Upper lobe of right lung (tissue), 1 donor: ENCODE measurements around the gene TIAM1. TPM values are rescaled to one million over a fixed set of nuclear protein-coding genes. Genes with fewer than 3 reads are reported as not detected.

Source experiments
- ATAC-seq: fragments of 200-7000 bp; cut with Tn5 transposase; one replicate; pipeline ENCODE4 v1.9.1; 2020; ENCODE audit warnings: mild to moderate bottlenecking, moderate library complexity
- DNase-seq: peaks from one replicate; pipeline ENCODE4 v3.0.0-alpha.2; 2020
- H3K27ac ChIP-seq: fragments of 200-600 bp; one replicate; pipeline ENCODE4 v1.8.0; 2022
- H3K27me3 ChIP-seq: fragments of 200-600 bp; one replicate; pipeline ENCODE4 v1.8.0; 2022; ENCODE audit warnings: mild to moderate bottlenecking
- H3K36me3 ChIP-seq: fragments of 200-600 bp; one replicate; pipeline ENCODE4 v1.8.0; 2022
- H3K4me1 ChIP-seq: fragments of 200-600 bp; one replicate; pipeline ENCODE4 v1.8.0; 2022
- H3K4me3 ChIP-seq: fragments of 200-600 bp; one replicate; pipeline ENCODE4 v1.8.0; 2022; ENCODE audit warnings: mild to moderate bottlenecking
- H3K9me3 ChIP-seq: fragments of 200-600 bp; one replicate; pipeline ENCODE4 v1.8.0; 2022
- intact Hi-C: fragments of 100-400 bp; cut with DNase I; formaldehyde crosslinking; loops from one replicate; pipeline ENCODE4 v1.11.0; 2022
- total RNA-seq: library from RNA; stranded (reverse); fragmentation: NEBNext Ultra II Directional; extraction: Animal tissue kit (Norgen Biotek cat#: 25700); gene quantifications from one replicate; pipeline ENCODE4 v1.2.1, GENCODE V29; 2021
- TF ChIP-seq, protein P1 (sequence below): fragments of 200-600 bp; IDR thresholded peaks from one replicate; pipeline ENCODE4 v1.8.0; 2022; ENCODE audit warnings: antibody characterized with exemption
- donor health status: DM: no; HTN: yes; CAD: no; lungs with severe emphysema.

TIAM1 gene
- total RNA-seq, 1 donor from 2014 or later: 27.3 TPM

DNA sequence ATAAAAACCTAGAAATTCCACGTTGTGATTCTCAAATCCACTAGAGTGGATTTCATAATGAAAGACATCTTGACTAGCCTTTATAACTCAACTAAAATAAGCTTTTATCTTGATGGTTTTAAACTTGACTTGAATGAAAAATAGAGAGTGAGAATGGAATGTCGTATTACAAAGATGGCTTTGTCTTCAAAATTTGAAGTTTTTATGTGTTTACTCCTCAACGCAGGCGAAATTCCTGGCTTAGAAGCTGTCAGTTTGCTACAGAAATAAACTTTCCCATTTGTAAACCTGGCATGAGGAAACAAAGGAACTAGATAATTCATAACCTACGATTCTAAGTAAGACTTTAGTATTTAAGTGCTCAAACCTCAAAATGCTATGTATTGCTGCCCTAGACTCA lies 215.8 kb downstream of the TIAM1 start:
- Histone ChIP-seq H3K4me3 (no peak overlapping the region), H3K9me3 (no peaks in the 10 kb centered on the region), H3K4me1 (peaks cover 3% of the 10 kb centered on the region), H3K36me3 (no peaks in the 10 kb centered on the region), H3K27me3 (no peaks in the 10 kb centered on the region), H3K27ac (no peak overlapping the region)
- DNase-seq (no peak), ATAC-seq (no peak)
- TF ChIP-seq, protein P1, sequence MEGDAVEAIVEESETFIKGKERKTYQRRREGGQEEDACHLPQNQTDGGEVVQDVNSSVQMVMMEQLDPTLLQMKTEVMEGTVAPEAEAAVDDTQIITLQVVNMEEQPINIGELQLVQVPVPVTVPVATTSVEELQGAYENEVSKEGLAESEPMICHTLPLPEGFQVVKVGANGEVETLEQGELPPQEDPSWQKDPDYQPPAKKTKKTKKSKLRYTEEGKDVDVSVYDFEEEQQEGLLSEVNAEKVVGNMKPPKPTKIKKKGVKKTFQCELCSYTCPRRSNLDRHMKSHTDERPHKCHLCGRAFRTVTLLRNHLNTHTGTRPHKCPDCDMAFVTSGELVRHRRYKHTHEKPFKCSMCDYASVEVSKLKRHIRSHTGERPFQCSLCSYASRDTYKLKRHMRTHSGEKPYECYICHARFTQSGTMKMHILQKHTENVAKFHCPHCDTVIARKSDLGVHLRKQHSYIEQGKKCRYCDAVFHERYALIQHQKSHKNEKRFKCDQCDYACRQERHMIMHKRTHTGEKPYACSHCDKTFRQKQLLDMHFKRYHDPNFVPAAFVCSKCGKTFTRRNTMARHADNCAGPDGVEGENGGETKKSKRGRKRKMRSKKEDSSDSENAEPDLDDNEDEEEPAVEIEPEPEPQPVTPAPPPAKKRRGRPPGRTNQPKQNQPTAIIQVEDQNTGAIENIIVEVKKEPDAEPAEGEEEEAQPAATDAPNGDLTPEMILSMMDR: no peak
- intact Hi-C loops: no loop called here

DNA sequence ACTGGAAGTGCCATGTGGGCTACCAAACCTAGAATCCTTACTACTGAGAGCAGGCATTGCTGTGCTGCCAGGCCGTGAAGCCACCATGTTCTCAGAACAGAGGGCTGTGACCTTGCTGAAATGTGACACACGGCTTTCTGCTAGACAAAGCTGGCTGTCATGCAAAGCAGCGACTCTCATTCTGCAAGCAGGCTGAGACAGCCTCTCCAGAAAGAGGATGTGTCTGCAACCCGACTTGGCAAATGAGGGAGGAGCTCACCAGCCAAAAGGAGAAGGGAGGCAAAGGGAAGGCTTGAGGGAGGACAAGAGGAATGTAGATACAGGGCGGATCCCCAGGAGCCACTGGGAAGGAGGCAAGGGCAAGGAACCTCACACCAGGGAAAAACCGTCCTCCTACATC lies 220.1 kb downstream of the TIAM1 start:
- Histone ChIP-seq H3K36me3 (no peaks in the 10 kb centered on the region), H3K27me3 (no peaks in the 10 kb centered on the region), H3K4me3 (no peak overlapping the region), H3K27ac (no peak overlapping the region), H3K4me1 (no peaks in the 10 kb centered on the region), H3K9me3 (no peaks in the 10 kb centered on the region)
- intact Hi-C loops: no loop called here
- TF ChIP-seq, protein P1: no peak
- ATAC-seq (peak; percentile 86), DNase-seq (no peak)

DNA sequence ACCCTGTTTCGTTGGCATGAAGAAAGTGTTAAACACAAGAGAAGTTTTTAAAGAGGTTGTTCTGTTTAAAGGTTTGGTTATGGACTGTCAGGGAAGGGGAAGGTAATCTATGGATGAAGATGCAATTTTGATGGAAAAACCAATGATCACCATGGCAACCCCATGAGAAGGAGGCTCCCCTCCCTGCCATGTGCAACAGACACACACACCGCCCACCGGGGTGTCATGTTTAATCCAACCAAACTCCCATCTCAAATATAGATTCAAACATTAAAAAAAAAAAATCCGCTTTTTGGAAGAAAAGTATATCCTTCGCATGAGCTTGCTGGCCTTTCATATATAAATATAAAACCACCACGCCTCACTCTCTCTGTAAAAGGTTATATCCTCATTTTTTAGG lies 224.9 kb downstream of the TIAM1 start:
- no peak overlapping the region for H3K27ac ChIP-seq
- TF ChIP-seq, protein P1: no peak
- no peaks in the 10 kb centered on the region for H3K36me3 ChIP-seq
- no peak for DNase-seq
- intact Hi-C loops: no loop called here
- H3K4me1 ChIP-seq: no peaks in the 10 kb centered on the region
- no peaks in the 10 kb centered on the region for H3K9me3 ChIP-seq
- ATAC-seq: no peak
- H3K27me3 ChIP-seq: no peaks in the 10 kb centered on the region
- H3K4me3 ChIP-seq: no peak overlapping the region

DNA sequence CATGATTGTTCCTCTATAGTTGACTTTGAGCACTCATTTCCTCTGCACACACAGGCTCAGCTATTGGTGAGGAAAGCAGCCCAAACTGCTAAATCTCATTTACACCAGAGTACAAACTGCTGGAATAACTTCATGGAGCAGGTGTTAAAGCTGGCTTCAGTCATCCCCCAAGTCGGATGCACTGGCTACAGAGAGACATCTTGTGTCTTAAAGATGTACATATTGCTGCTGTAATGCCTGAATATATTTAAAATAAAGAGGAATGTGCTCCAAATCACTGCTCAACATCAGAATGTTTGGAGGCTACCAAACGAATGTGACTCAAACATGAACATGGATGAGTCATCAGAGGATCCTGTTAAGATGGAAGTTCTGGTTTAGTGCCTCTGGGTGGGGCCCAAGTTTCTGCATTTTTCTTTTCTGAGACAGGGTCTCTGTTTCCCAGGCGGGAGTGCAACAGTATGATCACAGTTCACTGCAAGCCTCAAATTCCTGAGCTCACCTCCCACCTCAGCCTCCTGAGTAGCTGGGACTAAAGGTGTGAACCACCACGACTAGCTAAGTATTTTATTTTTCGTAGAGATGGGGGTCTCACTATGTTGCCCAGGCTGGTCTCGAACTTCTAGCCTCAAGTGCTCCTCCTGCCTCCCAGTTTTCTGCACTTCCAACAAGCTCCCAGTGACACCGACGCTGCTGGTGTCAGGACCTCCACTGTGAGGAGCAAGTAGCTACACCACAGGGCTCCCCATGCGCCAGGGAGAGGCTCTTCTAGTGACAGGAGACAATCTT lies 226.7 kb downstream of the TIAM1 start:
- no peaks in the 10 kb centered on the region for H3K36me3 ChIP-seq
- no peaks in the 10 kb centered on the region for H3K27me3 ChIP-seq
- no peak for DNase-seq
- H3K9me3 ChIP-seq: no peaks in the 10 kb centered on the region
- no peak overlapping the region for H3K27ac ChIP-seq
- H3K4me1 ChIP-seq: no peaks in the 10 kb centered on the region
- TF ChIP-seq, protein P1: no peak
- intact Hi-C loops: no loop called here
- ATAC-seq: peak; percentile 44
- no peak overlapping the region for H3K4me3 ChIP-seq

DNA sequence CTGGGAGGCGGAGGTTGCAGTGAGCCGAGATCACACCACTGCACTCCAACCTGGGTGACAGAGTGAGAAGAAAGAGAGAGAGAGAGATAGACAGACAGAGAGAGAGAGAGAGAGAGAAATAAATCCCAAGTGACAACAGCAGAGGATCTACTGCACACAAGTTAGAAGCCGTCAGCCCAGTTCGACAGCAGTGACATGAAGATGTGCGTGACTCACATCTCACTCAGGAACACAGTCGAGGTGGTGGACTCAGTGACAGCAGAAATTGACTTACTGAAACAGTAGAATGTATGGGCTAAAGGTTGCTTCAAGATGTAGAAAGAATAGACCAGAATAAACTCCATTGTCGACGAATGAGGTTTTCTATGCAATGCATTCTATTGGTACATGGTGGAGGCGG lies 228.8 kb downstream of the TIAM1 start:
- H3K4me1 ChIP-seq: no peaks in the 10 kb centered on the region
- intact Hi-C loops: no loop called here
- H3K4me3 ChIP-seq: no peak overlapping the region
- no peaks in the 10 kb centered on the region for H3K36me3 ChIP-seq
- no peaks in the 10 kb centered on the region for H3K27me3 ChIP-seq
- no peak for ATAC-seq
- no peak for DNase-seq
- TF ChIP-seq, protein P1: no peak
- no peaks in the 10 kb centered on the region for H3K9me3 ChIP-seq
- no peak overlapping the region for H3K27ac ChIP-seq
